Karpas-422 (cell line): Measurements from ENCODE around the gene PTPRG. TPM values are rescaled to one million over a fixed set of nuclear protein-coding genes. Genes with fewer than 3 reads are reported as not detected.

Experiments
- DNase-seq: peaks from one replicate; pipeline ENCODE4 v3.0.0-alpha.2; 2015
- H2AFZ ChIP-seq: fragments of 200-600 bp; sonication (generic); 2 replicates; pipeline ENCODE4 v1.6.1; 2014; ENCODE audit warnings: antibody characterized with exemption, low read length, mixed read lengths
- H3K27ac ChIP-seq: fragments of 200-600 bp; sonication (generic); 2 replicates; pipeline ENCODE4 v1.5.1; 2014; ENCODE audit warnings: mild to moderate bottlenecking, low read length, moderate library complexity
- H3K27me3 ChIP-seq: fragments of 200-600 bp; sonication (generic); 2 replicates; pipeline ENCODE4 v1.6.1; 2014; ENCODE audit warnings: low read length, mixed read lengths
- H3K36me3 ChIP-seq: fragments of 200-600 bp; sonication (generic); 2 replicates; pipeline ENCODE4 v1.6.1; 2014; ENCODE audit warnings: low read length, mixed read lengths; ENCODE audit not compliant: insufficient read depth
- H3K4me1 ChIP-seq: fragments of 200-600 bp; sonication (generic); 2 replicates; pipeline ENCODE4 v1.6.1; 2014; ENCODE audit warnings: mild to moderate bottlenecking, low read length, mixed read lengths
- H3K4me2 ChIP-seq: fragments of 200-600 bp; sonication (generic); 2 replicates; pipeline ENCODE4 v1.6.1; 2014; ENCODE audit warnings: low read length, low read depth, mild to moderate bottlenecking; ENCODE audit not compliant: poor library complexity, severe bottlenecking
- H3K4me3 ChIP-seq: fragments of 200-600 bp; sonication (generic); 2 replicates; pipeline ENCODE4 v1.5.1; 2014; ENCODE audit warnings: mild to moderate bottlenecking, antibody characterized with exemption, low read length, mixed read lengths
- H3K79me2 ChIP-seq: fragments of 200-600 bp; sonication (generic); 2 replicates; pipeline ENCODE4 v1.6.1; 2014; ENCODE audit warnings: mild to moderate bottlenecking, low read length, mixed read lengths
- H3K9ac ChIP-seq: fragments of 200-600 bp; sonication (generic); 2 replicates; pipeline ENCODE4 v1.6.0; 2014; ENCODE audit warnings: low read length
- H3K9me2 ChIP-seq: fragments of 200-600 bp; sonication (generic), shearing (Covaris generic); replicated peaks from 2 replicates; pipeline ENCODE4 v1.6.0; 2014; ENCODE audit warnings: mild to moderate bottlenecking, low read length, moderate library complexity; ENCODE audit not compliant: insufficient read depth
- H3K9me3 ChIP-seq: fragments of 300-700, 200-600 bp; sonication (generic); 2 replicates; pipeline ENCODE4 v1.6.1; 2014; ENCODE audit warnings: low read length, mixed read lengths
- H4K20me1 ChIP-seq: fragments of 200-600 bp; sonication (generic); 2 replicates; pipeline ENCODE4 v1.6.1; 2014; ENCODE audit warnings: mild to moderate bottlenecking, antibody characterized with exemption, low read length, low read depth; ENCODE audit not compliant: insufficient read depth
- total RNA-seq: library from RNA; depleted of rRNA; stranded (reverse); fragments of >200 nt; shearing (Covaris generic); gene quantifications from 2 replicates; pipeline ENCODE4 v1.2.3, GENCODE V29; 2014; ENCODE audit warnings: low replicate concordance

PTPRG gene
- total RNA-seq, 1 experiment from 2014 or later: not detected

DNA sequence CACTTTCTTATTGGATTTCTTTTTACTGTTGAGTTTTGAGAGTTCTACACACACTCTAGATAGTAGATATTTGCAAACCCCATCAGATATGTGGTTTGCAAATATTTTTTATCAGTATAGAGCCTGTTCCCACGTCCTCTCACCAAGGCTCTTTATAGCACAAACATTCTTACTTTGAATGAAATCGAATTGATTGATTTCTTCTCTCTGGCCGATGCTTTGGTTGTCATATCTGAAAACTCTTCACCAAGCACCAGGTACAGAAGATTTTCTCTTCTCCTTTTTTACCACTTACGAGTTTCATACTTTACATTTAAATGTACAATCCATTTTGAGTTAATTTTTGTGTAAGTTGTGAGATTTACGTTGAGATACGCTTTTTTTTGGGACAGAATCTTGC, 163.4 kb downstream of the PTPRG start:
- DNase-seq: no peak
- no peaks in the 10 kb centered on the region for H3K4me1 ChIP-seq
- no peak overlapping the region for H3K4me3 ChIP-seq
- no peaks in the 10 kb centered on the region for H4K20me1 ChIP-seq
- no peaks in the 10 kb centered on the region for H3K9me2 ChIP-seq
- H3K4me2 ChIP-seq: no peak overlapping the region
- H3K79me2 ChIP-seq: no peaks in the 10 kb centered on the region
- H2AFZ ChIP-seq: no peak overlapping the region
- no peaks in the 10 kb centered on the region for H3K27me3 ChIP-seq
- H3K36me3 ChIP-seq: no peaks in the 10 kb centered on the region
- H3K9me3 ChIP-seq: peaks cover 5% of the 10 kb centered on the region
- no peak overlapping the region for H3K9ac ChIP-seq
- no peak overlapping the region for H3K27ac ChIP-seq

DNA sequence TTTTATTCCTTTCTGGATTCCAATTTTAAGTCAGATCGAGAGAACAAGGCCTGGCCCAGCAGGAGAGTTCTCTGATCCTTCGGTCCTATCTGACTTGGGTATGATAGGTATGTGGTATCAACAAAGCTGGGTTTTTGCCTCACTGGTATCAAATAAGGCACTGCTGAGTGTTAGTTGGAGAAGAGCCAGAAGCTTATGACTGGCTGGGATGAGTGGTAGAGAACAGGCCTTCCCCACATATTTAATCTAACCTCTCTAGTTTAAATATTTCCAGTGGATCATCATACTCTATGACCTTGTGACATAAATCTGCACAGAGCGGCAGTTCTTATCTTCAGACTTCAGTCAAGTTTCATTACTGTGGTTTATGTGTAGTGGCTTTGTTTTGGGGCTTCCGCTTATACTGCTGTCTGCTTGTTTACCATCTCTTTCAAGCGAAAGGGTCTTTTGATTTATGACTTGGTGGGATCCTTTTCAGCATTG, 164.5 kb downstream of the PTPRG start:
- no peaks in the 10 kb centered on the region for H4K20me1 ChIP-seq
- no peaks in the 10 kb centered on the region for H3K79me2 ChIP-seq
- H3K4me1 ChIP-seq: no peaks in the 10 kb centered on the region
- H3K36me3 ChIP-seq: no peaks in the 10 kb centered on the region
- no peak overlapping the region for H3K4me3 ChIP-seq
- peaks cover 5% of the 10 kb centered on the region for H3K9me3 ChIP-seq
- H3K27ac ChIP-seq: no peak overlapping the region
- no peaks in the 10 kb centered on the region for H3K9me2 ChIP-seq
- no peak overlapping the region for H3K9ac ChIP-seq
- H2AFZ ChIP-seq: no peak overlapping the region
- no peak overlapping the region for H3K4me2 ChIP-seq
- H3K27me3 ChIP-seq: no peaks in the 10 kb centered on the region
- no peak for DNase-seq

DNA sequence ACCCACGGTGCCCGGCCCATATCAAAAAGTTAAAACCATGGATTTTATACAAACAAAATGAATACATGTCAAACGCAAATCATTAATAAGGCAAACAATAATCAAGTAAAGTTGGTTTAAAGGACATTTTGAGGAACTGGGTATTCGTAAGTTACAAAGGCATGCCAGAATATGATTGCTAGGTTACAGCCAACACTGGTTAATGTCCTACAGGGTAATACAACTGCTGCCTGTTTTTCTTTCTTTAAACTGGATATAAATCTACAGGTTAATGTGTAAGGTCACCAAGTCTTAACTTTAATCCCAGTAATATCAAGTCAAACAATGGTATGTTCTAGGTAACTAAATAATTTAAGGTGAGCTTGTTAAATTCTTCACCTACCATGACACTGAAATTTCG, 166.1 kb downstream of the PTPRG start:
- H3K9me3 ChIP-seq: peaks cover 5% of the 10 kb centered on the region; the same call in 1 of the 2 replicates
- no peak overlapping the region for H3K4me2 ChIP-seq

DNA sequence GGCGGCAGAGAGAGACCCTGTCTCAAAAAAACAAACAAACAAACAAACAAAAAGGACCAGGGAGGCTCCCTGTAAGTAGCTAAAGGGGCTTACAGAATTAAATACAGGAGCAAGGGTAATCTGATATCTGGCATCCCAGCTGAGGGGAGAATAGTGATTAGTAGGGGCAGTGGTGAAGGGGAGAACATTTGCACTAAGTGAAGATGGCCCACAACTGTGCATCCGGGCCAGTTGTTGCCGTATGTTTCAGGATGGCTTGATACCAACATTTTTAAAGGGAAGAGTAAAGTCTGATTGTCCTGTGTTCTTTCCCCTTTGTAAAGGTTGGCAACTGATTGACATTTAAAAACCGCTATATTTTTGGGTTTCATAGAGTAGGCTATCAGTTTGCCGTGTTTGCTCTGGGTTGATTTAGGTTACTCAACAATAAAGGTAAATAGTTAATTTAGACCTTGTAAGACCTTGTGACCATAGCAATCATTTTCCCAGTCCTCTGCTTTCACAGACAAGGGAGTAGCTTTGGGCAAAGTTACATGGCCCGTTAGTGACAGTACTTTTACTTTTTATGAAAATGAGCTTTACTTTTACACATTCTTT, 167.8 kb downstream of the PTPRG start:
- no peak for DNase-seq
- Histone ChIP-seq H3K4me2 (no peak overlapping the region), H3K27me3 (no peaks in the 10 kb centered on the region), H3K36me3 (no peaks in the 10 kb centered on the region), H3K9me3 (peaks cover 5% of the 10 kb centered on the region; the same call in 1 of the 2 replicates), H3K4me3 (no peak overlapping the region), H3K79me2 (no peaks in the 10 kb centered on the region), H3K27ac (no peak overlapping the region), H3K9me2 (no peaks in the 10 kb centered on the region), H3K9ac (no peak overlapping the region), H3K4me1 (no peaks in the 10 kb centered on the region), H4K20me1 (no peaks in the 10 kb centered on the region), H2AFZ (no peak overlapping the region)

More for the DNA sequence above, 166.1 kb downstream of the PTPRG start:
- no peak for DNase-seq
- no peak overlapping the region for H2AFZ ChIP-seq
- H3K36me3 ChIP-seq: no peaks in the 10 kb centered on the region
- no peaks in the 10 kb centered on the region for H4K20me1 ChIP-seq
- no peaks in the 10 kb centered on the region for H3K4me1 ChIP-seq
- no peak overlapping the region for H3K9ac ChIP-seq
- H3K9me2 ChIP-seq: no peaks in the 10 kb centered on the region
- H3K79me2 ChIP-seq: no peaks in the 10 kb centered on the region
- H3K4me3 ChIP-seq: no peak overlapping the region
- no peaks in the 10 kb centered on the region for H3K27me3 ChIP-seq
- no peak overlapping the region for H3K27ac ChIP-seq

DNA sequence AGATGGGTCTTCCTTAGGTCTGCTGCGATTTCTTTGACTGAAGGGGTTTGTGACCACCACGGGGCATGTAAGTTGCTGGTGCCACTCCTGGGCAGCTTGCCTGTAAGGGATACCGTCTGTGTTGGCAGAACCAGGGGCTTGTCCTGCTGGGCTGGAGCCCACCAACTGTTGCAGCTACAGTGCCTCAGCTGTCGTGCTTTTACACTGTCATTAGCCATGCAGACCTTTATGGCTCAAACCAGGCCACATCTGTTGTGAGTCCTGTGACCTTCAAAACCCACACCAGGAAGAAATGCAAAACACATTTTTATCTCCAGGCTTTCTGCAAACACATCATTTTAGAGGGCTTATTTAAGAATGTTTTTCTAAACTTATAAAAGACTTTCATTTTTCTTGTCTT, 168.7 kb downstream of the PTPRG start:
- Histone ChIP-seq H3K9me2 (no peaks in the 10 kb centered on the region), H2AFZ (no peak overlapping the region), H3K9me3 (peaks cover 5% of the 10 kb centered on the region; the same call in 1 of the 2 replicates), H3K27ac (no peak overlapping the region), H3K4me2 (no peak overlapping the region), H3K36me3 (no peaks in the 10 kb centered on the region), H4K20me1 (no peaks in the 10 kb centered on the region), H3K9ac (no peak overlapping the region), H3K27me3 (no peaks in the 10 kb centered on the region), H3K79me2 (no peaks in the 10 kb centered on the region), H3K4me3 (no peak overlapping the region), H3K4me1 (no peaks in the 10 kb centered on the region)
- no peak for DNase-seq

DNA sequence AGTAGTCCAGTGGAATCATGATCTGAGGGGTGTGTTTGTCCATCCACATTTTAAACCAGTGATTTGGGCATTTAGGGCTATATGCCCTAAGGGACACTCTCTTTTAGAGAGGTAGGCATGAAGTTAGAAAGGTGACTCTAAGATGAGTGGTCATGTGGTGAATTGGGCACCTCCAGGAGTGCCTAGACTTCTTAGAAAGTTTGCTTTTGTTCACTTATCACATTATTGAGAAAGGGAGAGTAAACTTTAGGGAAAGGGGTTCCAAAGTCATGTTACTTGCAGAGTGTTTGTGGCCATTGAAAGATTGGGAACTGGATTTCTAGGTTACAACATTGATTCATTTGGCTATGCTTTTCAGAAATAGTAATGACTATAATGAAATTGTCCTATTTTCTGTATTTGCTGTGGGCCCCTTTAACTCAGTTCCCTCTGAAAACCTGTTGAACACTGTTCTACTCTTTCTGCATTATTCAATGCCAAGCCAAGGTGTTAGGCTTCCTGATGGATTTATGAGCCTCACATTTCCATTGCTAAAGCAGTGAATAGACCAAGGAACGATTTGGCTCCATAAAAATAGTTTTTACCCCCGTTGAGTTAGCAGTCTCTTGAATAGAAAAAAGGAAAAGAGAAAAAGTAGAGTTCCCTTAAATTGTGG, 169.3 kb downstream of the PTPRG start:
- Histone ChIP-seq H3K36me3 (no peaks in the 10 kb centered on the region), H3K4me1 (no peaks in the 10 kb centered on the region), H3K9me3 (peaks cover 5% of the 10 kb centered on the region; the same call in 1 of the 2 replicates), H3K79me2 (no peaks in the 10 kb centered on the region), H3K27me3 (no peaks in the 10 kb centered on the region), H3K4me2 (no peak overlapping the region), H2AFZ (no peak overlapping the region), H3K4me3 (no peak overlapping the region), H4K20me1 (no peaks in the 10 kb centered on the region), H3K9ac (no peak overlapping the region), H3K27ac (no peak overlapping the region), H3K9me2 (no peaks in the 10 kb centered on the region)
- DNase-seq: no peak

DNA sequence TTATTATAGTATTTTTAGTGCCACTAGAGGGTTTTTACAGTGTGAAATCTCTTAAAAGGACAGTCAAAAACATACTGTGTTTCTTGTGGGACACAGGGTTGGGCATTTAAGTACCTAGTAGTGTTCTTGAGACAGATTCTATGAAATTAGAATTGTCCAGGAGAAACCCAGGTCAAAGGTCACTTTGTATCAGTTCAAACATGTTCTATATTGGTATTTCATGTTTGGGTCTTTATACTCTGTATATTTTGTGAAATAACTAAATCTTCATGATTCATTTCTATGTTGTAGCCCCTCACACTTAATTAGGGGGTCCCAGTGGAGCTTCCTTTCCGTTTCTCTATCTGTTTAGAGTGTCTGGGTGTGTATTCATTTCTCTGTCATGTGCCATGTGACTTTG, 171.6 kb downstream of the PTPRG start:
- H3K4me3 ChIP-seq: no peak overlapping the region
- no peaks in the 10 kb centered on the region for H3K79me2 ChIP-seq
- no peak overlapping the region for H2AFZ ChIP-seq
- H3K27me3 ChIP-seq: no peaks in the 10 kb centered on the region
- no peak overlapping the region for H3K4me2 ChIP-seq
- no peaks in the 10 kb centered on the region for H4K20me1 ChIP-seq
- no peaks in the 10 kb centered on the region for H3K4me1 ChIP-seq
- H3K9ac ChIP-seq: no peak overlapping the region
- no peaks in the 10 kb centered on the region for H3K9me3 ChIP-seq
- no peak overlapping the region for H3K27ac ChIP-seq
- DNase-seq: no peak
- H3K36me3 ChIP-seq: no peaks in the 10 kb centered on the region
- H3K9me2 ChIP-seq: no peaks in the 10 kb centered on the region

DNA sequence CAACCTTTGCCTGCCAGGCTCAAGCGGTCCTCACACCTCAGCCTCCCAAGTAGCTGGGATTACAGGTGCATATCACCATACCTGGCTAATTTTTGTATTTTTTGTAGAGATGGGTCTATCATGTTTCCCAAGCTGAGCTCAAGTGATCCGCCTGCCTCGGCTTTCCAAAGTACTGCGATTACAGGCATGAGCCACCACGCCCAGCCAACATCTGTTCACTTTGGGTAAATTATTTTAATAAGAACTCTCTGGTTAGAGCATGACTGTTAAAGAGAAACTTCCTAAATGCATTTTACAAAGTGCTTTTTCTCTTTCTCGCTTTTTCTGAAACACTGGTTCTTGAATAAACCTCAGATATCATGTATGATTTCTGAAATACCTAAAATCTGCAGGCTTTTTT, 172.5 kb downstream of the PTPRG start:
- no peak overlapping the region for H3K4me2 ChIP-seq
- no peaks in the 10 kb centered on the region for H4K20me1 ChIP-seq
- no peaks in the 10 kb centered on the region for H3K27me3 ChIP-seq

More for the DNA sequence above, 172.5 kb downstream of the PTPRG start:
- no peaks in the 10 kb centered on the region for H3K9me2 ChIP-seq
- DNase-seq: no peak
- no peak overlapping the region for H3K27ac ChIP-seq
- no peak overlapping the region for H3K9ac ChIP-seq
- no peaks in the 10 kb centered on the region for H3K9me3 ChIP-seq
- H3K36me3 ChIP-seq: no peaks in the 10 kb centered on the region
- no peak overlapping the region for H2AFZ ChIP-seq
- no peaks in the 10 kb centered on the region for H3K79me2 ChIP-seq
- no peak overlapping the region for H3K4me3 ChIP-seq
- H3K4me1 ChIP-seq: no peaks in the 10 kb centered on the region
